Lower lobe of right lung (tissue), 2 donors: ENCODE data around the gene DYNLT3. TPM values are rescaled to one million over a fixed set of nuclear protein-coding genes. Genes with fewer than 3 reads are reported as not detected.

ENCODE experiments used
- ATAC-seq, 2 donors: fragments of 200-7000 bp; cut with Tn5 transposase; one replicate each; pipeline ENCODE4 v1.9.1; 2020 to 2022; ENCODE audit warnings: mild to moderate bottlenecking in 2 of 2, moderate library complexity in 2 of 2
- DNase-seq: peaks from one replicate; pipeline ENCODE4 v3.0.0-alpha.2; 2020
- H3K27ac ChIP-seq: fragments of 200-600 bp; one replicate; pipeline ENCODE4 v1.8.0; 2022
- H3K27me3 ChIP-seq: fragments of 200-600 bp; one replicate; pipeline ENCODE4 v1.8.0; 2022; ENCODE audit warnings: low read depth
- H3K36me3 ChIP-seq: fragments of 200-600 bp; one replicate; pipeline ENCODE4 v1.8.0; 2022; ENCODE audit warnings: mild to moderate bottlenecking
- H3K4me1 ChIP-seq: fragments of 200-600 bp; one replicate; pipeline ENCODE4 v1.8.0; 2022
- H3K4me3 ChIP-seq: fragments of 200-600 bp; one replicate; pipeline ENCODE4 v1.8.0; 2022; ENCODE audit warnings: mild to moderate bottlenecking
- H3K9me3 ChIP-seq: fragments of 200-600 bp; one replicate; pipeline ENCODE4 v1.8.0; 2022
- intact Hi-C: fragments of 100-400 bp; cut with DNase I; formaldehyde crosslinking; loops from one replicate; pipeline ENCODE4 v1.11.0; 2022
- total RNA-seq: library from RNA; stranded (reverse); fragmentation: NEBNext Ultra II Directional; extraction: Animal tissue kit (Norgen Biotek cat#: 25700); gene quantifications from one replicate; pipeline ENCODE4 v1.2.1, GENCODE V29; 2021
- TF ChIP-seq, protein P1 (sequence below): fragments of 200-600 bp; IDR thresholded peaks from one replicate; pipeline ENCODE4 v1.8.0; 2022; ENCODE audit warnings: antibody characterized with exemption, mild to moderate bottlenecking
- donor health status: DM: no; HTN: yes; CAD: no; lungs with severe emphysema.

DYNLT3 gene
- total RNA-seq, 1 donor from 2014 or later = 27.2 TPM

DNA sequence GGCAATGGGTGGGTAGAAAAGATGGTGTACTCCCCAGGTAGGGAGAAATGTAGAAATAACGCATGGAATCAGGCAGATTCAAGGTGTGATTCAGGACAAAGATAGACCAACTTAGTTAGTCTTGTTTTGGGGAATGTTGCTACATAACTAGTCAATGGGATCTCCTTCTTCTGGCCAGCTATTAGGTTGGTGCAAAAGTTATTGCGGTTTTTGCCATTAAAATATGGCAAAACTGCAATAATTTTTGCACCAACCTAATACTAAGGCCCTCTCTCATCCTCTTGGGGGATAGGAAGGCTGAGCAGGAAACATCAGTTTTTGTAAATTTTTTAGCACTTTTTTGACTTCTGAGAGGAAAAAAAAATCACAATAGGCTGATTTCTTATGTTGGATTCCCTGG is 44.3 kb downstream of the DYNLT3 start:
- ATAC-seq (no peak), DNase-seq (no peak)
- no peaks in the 10 kb centered on the region for H3K27me3 ChIP-seq
- intact Hi-C loops = no loop called here
- H3K4me3 ChIP-seq = no peak overlapping the region
- H3K36me3 ChIP-seq = no peaks in the 10 kb centered on the region
- H3K4me1 ChIP-seq = no peaks in the 10 kb centered on the region
- H3K9me3 ChIP-seq = no peaks in the 10 kb centered on the region
- TF ChIP-seq, protein P1, sequence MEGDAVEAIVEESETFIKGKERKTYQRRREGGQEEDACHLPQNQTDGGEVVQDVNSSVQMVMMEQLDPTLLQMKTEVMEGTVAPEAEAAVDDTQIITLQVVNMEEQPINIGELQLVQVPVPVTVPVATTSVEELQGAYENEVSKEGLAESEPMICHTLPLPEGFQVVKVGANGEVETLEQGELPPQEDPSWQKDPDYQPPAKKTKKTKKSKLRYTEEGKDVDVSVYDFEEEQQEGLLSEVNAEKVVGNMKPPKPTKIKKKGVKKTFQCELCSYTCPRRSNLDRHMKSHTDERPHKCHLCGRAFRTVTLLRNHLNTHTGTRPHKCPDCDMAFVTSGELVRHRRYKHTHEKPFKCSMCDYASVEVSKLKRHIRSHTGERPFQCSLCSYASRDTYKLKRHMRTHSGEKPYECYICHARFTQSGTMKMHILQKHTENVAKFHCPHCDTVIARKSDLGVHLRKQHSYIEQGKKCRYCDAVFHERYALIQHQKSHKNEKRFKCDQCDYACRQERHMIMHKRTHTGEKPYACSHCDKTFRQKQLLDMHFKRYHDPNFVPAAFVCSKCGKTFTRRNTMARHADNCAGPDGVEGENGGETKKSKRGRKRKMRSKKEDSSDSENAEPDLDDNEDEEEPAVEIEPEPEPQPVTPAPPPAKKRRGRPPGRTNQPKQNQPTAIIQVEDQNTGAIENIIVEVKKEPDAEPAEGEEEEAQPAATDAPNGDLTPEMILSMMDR = no peak
- no peak overlapping the region for H3K27ac ChIP-seq

DNA sequence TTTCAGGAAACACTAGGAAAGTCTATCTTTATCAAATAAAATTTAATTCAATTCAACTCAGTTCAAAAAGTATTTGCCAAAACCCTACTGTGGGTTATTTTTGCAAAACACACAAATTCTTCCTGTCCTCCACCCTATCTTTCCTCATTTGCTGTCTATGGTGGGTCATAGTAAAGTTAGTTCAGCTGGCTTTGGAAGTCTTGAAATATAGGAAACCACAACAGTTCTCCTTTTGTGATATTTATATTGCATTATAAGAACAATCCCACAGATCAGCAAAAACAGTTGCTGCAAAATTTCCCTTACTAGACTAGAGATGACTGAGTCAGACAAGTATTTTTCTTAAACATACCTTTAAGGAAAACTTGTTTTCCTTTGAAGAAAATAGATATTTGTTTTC is 45.3 kb downstream of the DYNLT3 start:
- intact Hi-C loops = no loop called here
- DNase-seq (no peak), ATAC-seq (no peak)
- H3K36me3 ChIP-seq = no peaks in the 10 kb centered on the region
- no peaks in the 10 kb centered on the region for H3K4me1 ChIP-seq
- H3K27ac ChIP-seq = no peak overlapping the region
- TF ChIP-seq, protein P1 = no peak
- H3K27me3 ChIP-seq = no peaks in the 10 kb centered on the region
- H3K9me3 ChIP-seq = no peaks in the 10 kb centered on the region
- H3K4me3 ChIP-seq = no peak overlapping the region

DNA sequence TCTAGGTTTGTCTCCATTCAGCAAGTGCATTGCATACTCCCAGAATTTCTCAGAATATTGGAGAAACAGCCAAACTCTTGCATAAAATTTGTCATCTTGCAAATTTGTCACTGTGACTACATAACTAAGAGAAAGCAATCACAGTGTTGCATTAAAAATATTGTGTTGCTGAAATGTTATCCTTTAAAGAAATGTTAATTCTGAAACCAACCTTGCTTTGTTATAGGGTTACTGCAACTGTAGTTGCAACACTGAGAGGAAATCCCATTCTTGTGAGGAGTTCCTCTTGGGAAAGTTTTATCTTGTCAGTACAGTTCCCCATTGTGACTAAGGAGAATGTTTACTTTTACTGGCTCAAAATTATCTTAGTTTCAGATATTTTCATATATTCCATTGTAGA is 46.7 kb downstream of the DYNLT3 start:
- H3K9me3 ChIP-seq = no peaks in the 10 kb centered on the region
- H3K4me3 ChIP-seq = no peak overlapping the region
- H3K36me3 ChIP-seq = no peaks in the 10 kb centered on the region
- ATAC-seq (no peak), DNase-seq (no peak)
- H3K4me1 ChIP-seq = no peaks in the 10 kb centered on the region
- no peaks in the 10 kb centered on the region for H3K27me3 ChIP-seq
- no peak overlapping the region for H3K27ac ChIP-seq
- intact Hi-C loops = no loop called here
- TF ChIP-seq, protein P1 = no peak

GRCh38 chrX:37799936-37800335 is 47.4 kb downstream of the DYNLT3 start:
- Histone ChIP-seq H3K27me3 (no peaks in the 10 kb centered on the region), H3K4me1 (no peaks in the 10 kb centered on the region), H3K36me3 (no peaks in the 10 kb centered on the region), H3K9me3 (no peaks in the 10 kb centered on the region), H3K4me3 (no peak overlapping the region), H3K27ac (no peak overlapping the region)
- ATAC-seq (no peak), DNase-seq (no peak)
- TF ChIP-seq, protein P1 = no peak
- intact Hi-C loops = no loop called here

DNA sequence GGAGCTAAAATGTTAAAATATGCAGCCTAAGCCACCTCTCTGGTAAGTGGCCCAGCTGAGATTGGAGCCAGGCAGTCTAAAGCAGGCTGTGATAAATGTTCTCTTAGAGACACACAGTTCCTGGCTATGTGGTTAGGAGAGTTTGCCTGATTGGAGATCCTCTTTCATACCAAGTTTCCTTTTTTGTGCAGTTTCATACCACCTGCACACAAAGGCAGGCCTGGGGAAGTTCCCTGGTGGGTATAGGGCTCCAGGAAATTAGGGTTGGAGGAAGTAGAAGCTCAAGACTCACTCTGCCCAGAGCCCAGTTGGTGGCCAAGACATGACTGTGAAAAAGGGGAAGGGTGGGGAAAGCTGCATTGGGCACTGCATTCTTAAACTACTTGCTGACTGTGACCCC is 50.6 kb downstream of the DYNLT3 start:
- ATAC-seq (peak; percentile 55 to 82), DNase-seq (peak; percentile 51)
- Histone ChIP-seq H3K27me3 (no peaks in the 10 kb centered on the region), H3K4me3 (no peak overlapping the region), H3K36me3 (no peaks in the 10 kb centered on the region), H3K27ac (no peak overlapping the region), H3K4me1 (no peaks in the 10 kb centered on the region), H3K9me3 (no peaks in the 10 kb centered on the region)
- TF ChIP-seq, protein P1 = no peak
- intact Hi-C loops = no loop called here

DNA sequence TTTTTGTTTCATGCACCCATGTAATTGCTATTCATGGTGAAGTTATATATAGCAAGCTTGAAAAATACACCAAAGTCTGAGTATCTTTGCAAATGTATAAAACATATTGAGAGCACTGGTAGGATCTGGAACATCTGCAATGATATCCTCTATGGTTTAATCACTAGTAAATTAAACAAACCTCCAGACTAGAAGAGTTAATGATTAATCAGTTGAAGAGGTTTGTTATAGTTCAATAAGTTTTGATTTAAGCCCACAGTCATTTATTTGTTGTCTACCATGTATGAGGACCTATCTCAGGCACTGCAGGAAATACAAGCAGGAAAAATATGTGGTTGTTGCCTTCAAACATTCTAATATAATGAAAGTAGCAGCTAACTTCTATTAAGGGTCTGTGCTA is 51.1 kb downstream of the DYNLT3 start:
- no peaks in the 10 kb centered on the region for H3K36me3 ChIP-seq
- TF ChIP-seq, protein P1 = no peak
- H3K4me3 ChIP-seq = no peak overlapping the region
- H3K9me3 ChIP-seq = no peaks in the 10 kb centered on the region
- H3K27ac ChIP-seq = no peak overlapping the region
- DNase-seq (no peak), ATAC-seq (no peak)
- H3K4me1 ChIP-seq = no peaks in the 10 kb centered on the region
- intact Hi-C loops = no loop called here
- no peaks in the 10 kb centered on the region for H3K27me3 ChIP-seq
